ENCODE results near the gene ARHGEF33. TPM values are rescaled to one million over a fixed set of nuclear protein-coding genes. Genes with fewer than 3 reads are reported as not detected.

Gene ARHGEF33
- total RNA-seq, 1 experiment from 2014 or later = 0.04 TPM

DNA sequence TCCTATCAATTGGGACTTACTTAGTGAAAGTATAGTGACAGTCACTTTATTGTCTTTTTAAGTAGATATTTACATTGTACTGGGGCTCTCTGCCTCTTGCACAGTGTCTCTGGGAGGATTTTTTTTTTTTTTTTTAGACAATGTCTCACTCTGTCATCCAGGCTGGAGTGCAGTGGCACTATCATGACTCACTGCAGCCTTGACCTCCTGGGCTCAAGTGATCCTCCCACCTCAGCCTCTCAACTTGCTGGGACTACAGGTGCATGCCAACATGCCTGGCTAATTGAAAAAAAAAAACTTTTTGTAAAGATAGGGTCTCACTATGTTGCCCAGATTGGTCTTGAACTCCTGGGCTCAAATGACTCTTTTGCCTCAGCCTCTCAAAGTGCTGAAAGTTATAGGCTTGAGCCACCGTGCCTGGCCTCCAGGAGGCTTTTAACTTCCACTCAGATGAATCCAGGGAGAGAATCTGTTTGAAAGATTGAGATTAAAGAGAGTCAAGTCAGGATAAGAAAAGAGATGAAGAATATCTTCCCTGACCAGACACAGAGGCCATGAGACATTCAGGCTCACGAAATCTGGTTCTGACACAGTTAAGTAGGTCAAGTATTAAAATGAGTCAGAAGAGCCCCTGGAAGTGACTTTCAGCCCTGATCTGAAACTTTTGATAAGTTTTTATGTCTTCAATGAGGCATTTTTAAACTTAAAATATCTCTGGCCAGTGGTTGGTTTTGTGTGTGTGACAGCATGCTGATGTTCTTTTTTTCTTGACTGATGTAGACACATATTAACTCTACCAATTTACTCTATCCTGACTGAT is 18.3 kb downstream of the ARHGEF33 start:
- Histone ChIP-seq H3K79me2 (ENCODE audit: low read length) (no peaks in the 10 kb centered on the region), H3K4me1 (ENCODE audit: insufficient read depth, low read length) (peaks cover 6% of the 10 kb centered on the region; the same call in 1 of the 2 replicates), H3K9ac (ENCODE audit: low read length) (no peak overlapping the region), H3K4me2 (ENCODE audit: low read length) (no peak overlapping the region), H4K20me1 (ENCODE audit: low read length) (no peaks in the 10 kb centered on the region), H3K36me3 (ENCODE audit: low read depth, low read length) (no peaks in the 10 kb centered on the region), H3K4me3 (ENCODE audit: low read length) (no peak overlapping the region), H3K9me3 (ENCODE audit: low read length) (no peaks in the 10 kb centered on the region), H3F3A (ENCODE audit: low read length, unreplicated experiment) (no peaks in the 10 kb centered on the region), H3K9me2 (replicated peaks; ENCODE audit: low read length) (no peaks in the 10 kb centered on the region), H3K27ac (ENCODE audit: low read length) (no peak overlapping the region), H2AFZ (ENCODE audit: low read length) (no peak overlapping the region), H3K27me3 (ENCODE audit: low read length) (no peaks in the 10 kb centered on the region)
- CTCF ChIA-PET = no interaction called here
- POLR2A ChIA-PET (ENCODE audit: unreplicated experiment) = interaction anchor here (0.7 kb wide), 1 partner anchor 145 kb away, joined by 4 read pairs; no protein-coding TSS in a partner anchor
- no TSS peak for BruUV-seq (replicated peaks)
- ATAC-seq = peak; percentile 29; the same call in 1 of the 2 replicates
- intact Hi-C loops (cut with micrococcal nuclease) = no loop called here
- DNase-seq = peak; percentile 30
- no peak for TF ChIP-seq CTCF (conservative IDR thresholded peaks at IDR 0.05; ENCODE audit: low read depth, low read length)
- TF ChIP-seq EZH2phosphoT487 (IDR thresholded peaks at IDR 0.05; ENCODE audit: borderline replicate concordance, low read length) = no peak
- no peak for TF ChIP-seq EZH2 (IDR thresholded peaks at IDR 0.05; ENCODE audit: low read length, unreplicated experiment)

- no peaks in the 10 kb centered on the region for H3K9me2 ChIP-seq (replicated peaks; ENCODE audit: low read length)
- no peaks in the 10 kb centered on the region for H4K20me1 ChIP-seq (ENCODE audit: low read length)
- no TSS peak for BruUV-seq (replicated peaks)
- TF ChIP-seq EZH2phosphoT487 (IDR thresholded peaks at IDR 0.05; ENCODE audit: borderline replicate concordance, low read length) (no peak), EZH2 (IDR thresholded peaks at IDR 0.05; ENCODE audit: low read length, unreplicated experiment) (no peak), CTCF (conservative IDR thresholded peaks at IDR 0.05; ENCODE audit: low read depth, low read length) (no peak)
- H3K4me1 ChIP-seq (ENCODE audit: insufficient read depth, low read length) = peaks cover 6% of the 10 kb centered on the region; the same call in 1 of the 2 replicates
- no peaks in the 10 kb centered on the region for H3K36me3 ChIP-seq (ENCODE audit: low read depth, low read length)
- H3K79me2 ChIP-seq (ENCODE audit: low read length) = no peaks in the 10 kb centered on the region
- ChIA-PET POLR2A (ENCODE audit: unreplicated experiment) (no interaction called here), CTCF (no interaction called here)
- ATAC-seq (no peak), DNase-seq (no peak)
- intact Hi-C loops (cut with micrococcal nuclease) = no loop called here
- H3K4me3 ChIP-seq (ENCODE audit: low read length) = no peak overlapping the region
- no peak overlapping the region for H3K9ac ChIP-seq (ENCODE audit: low read length)
- H3F3A ChIP-seq (ENCODE audit: low read length, unreplicated experiment) = no peaks in the 10 kb centered on the region
- H3K27me3 ChIP-seq (ENCODE audit: low read length) = no peaks in the 10 kb centered on the region
- no peak overlapping the region for H3K27ac ChIP-seq (ENCODE audit: low read length)
- no peak overlapping the region for H3K4me2 ChIP-seq (ENCODE audit: low read length)
- H3K9me3 ChIP-seq (ENCODE audit: low read length) = no peaks in the 10 kb centered on the region
- no peak overlapping the region for H2AFZ ChIP-seq (ENCODE audit: low read length)
Observed at GRCh38 chr2:38909872-38910271, 20.2 kb downstream of the ARHGEF33 start.

DNA sequence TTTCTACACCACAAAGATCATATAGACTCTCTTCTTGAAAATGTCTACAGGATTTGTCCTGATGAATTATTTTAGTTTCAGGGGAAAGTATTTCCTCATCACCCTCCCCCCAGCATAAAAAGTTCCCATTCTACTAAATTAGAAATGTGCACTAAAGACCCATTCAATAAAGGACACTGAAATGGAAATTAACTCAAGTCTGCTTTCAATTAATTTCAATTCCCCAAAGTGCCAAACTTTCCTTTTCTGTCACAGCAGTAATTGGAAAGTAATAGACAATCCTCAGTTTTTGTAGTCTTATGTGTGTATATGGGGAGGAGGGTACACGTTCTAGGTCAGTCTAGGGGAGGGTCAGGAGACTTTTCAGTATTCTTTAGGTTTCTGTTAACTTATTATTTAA is 21.5 kb downstream of the ARHGEF33 start:
- ATAC-seq = no peak
- no peak for TF ChIP-seq EZH2phosphoT487 (IDR thresholded peaks at IDR 0.05; ENCODE audit: borderline replicate concordance, low read length)
- no peak for TF ChIP-seq CTCF (conservative IDR thresholded peaks at IDR 0.05; ENCODE audit: low read depth, low read length)
- TF ChIP-seq EZH2 (IDR thresholded peaks at IDR 0.05; ENCODE audit: low read length, unreplicated experiment) = no peak
- no peak overlapping the region for H3K9ac ChIP-seq (ENCODE audit: low read length)
- H4K20me1 ChIP-seq (ENCODE audit: low read length) = no peaks in the 10 kb centered on the region
- no peak overlapping the region for H3K4me3 ChIP-seq (ENCODE audit: low read length)
- no TSS peak for BruUV-seq (replicated peaks)
- ChIA-PET CTCF (no interaction called here), POLR2A (ENCODE audit: unreplicated experiment) (no interaction called here)
- H3F3A ChIP-seq (ENCODE audit: low read length, unreplicated experiment) = no peaks in the 10 kb centered on the region
- H3K4me1 ChIP-seq (ENCODE audit: insufficient read depth, low read length) = peaks cover 6% of the 10 kb centered on the region; the same call in 1 of the 2 replicates
- no peaks in the 10 kb centered on the region for H3K36me3 ChIP-seq (ENCODE audit: low read depth, low read length)
- no peaks in the 10 kb centered on the region for H3K9me3 ChIP-seq (ENCODE audit: low read length)
- H3K27me3 ChIP-seq (ENCODE audit: low read length) = no peaks in the 10 kb centered on the region
- intact Hi-C loops (cut with micrococcal nuclease) = no loop called here
- H3K4me2 ChIP-seq (ENCODE audit: low read length) = no peak overlapping the region
- no peaks in the 10 kb centered on the region for H3K79me2 ChIP-seq (ENCODE audit: low read length)
- H2AFZ ChIP-seq (ENCODE audit: low read length) = no peak overlapping the region
- no peak for DNase-seq
- H3K27ac ChIP-seq (ENCODE audit: low read length) = no peak overlapping the region
- no peaks in the 10 kb centered on the region for H3K9me2 ChIP-seq (replicated peaks; ENCODE audit: low read length)

Measured in PC-3 (cell line).